HG02610 (cell line): ENCODE results near the gene GTF3C4.

Source experiments
- ATAC-seq: cut with Tn5 transposase; IDR thresholded peaks from one replicate; pipeline ENCODE4 v1.9.1; 2021; ENCODE audit warnings: mild to moderate bottlenecking, moderate library complexity; ENCODE audit not compliant: unreplicated experiment

Gene GTF3C4

DNA sequence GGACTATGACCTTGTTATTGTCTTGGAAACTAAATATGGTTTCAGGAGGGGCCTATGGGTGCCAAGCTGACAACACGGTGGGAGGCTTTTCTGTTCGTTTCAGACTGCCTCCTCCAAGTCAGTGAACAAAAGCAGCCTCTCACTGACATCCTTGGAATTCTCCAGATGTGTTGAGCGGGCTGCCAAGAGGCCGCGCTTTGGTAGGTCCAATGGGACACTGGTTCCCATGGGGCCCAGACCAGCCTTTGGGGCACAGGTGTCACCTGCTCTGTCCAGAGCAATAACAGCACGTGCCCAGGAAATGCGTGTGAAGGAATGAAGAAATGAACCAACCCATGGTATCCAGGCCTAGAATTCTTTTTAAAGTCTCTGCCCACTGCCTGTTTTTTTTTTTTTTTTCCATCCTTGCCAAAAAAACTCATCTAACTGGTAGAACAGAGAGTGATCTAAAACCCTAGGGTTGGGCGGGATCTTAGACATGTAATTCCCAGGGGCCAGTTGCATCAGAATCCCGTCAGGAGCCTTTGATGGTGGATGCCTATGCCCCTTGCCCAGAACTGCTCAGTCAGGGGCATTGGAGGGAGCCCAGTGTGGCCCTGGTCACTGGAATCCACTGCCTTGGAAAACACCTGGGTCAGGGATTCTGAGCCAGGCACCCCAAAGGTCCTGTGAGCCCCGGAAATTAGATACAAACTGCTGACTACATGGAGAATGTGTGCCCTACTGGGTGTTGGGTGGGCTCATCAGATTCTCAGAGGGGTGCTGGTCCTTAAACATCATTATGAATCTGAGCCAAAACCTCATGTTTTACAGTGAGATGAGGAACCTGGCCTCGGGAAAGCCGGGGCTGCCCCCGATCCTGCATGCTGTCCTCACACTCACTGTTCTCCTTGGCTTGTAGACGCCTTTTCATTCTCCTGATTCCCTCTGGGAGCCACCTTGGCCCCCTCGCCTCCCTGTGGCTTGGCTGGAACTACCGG lies 60.1 kb downstream of the GTF3C4 start:
- no peak for ATAC-seq

DNA sequence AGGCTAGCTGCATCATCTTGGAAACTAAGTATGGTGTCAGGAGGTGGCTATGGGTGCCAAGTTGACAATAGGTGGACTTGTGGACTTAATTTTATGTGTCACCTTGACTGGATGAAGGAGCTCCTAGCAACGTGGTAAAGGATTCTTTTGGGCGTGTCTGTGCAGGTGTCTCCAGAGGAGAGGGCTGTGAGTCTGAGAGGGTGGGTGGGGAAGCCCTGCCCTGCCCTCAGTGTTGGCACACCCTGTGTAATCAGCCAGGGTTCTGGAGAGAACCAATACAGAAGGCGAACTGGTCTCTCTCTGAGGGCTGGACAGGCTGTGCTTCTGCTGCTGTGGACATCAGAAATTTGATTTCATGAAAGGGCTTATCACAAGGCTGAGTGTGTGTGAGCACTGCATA lies 61.0 kb downstream of the GTF3C4 start:
- ATAC-seq: no peak

DNA sequence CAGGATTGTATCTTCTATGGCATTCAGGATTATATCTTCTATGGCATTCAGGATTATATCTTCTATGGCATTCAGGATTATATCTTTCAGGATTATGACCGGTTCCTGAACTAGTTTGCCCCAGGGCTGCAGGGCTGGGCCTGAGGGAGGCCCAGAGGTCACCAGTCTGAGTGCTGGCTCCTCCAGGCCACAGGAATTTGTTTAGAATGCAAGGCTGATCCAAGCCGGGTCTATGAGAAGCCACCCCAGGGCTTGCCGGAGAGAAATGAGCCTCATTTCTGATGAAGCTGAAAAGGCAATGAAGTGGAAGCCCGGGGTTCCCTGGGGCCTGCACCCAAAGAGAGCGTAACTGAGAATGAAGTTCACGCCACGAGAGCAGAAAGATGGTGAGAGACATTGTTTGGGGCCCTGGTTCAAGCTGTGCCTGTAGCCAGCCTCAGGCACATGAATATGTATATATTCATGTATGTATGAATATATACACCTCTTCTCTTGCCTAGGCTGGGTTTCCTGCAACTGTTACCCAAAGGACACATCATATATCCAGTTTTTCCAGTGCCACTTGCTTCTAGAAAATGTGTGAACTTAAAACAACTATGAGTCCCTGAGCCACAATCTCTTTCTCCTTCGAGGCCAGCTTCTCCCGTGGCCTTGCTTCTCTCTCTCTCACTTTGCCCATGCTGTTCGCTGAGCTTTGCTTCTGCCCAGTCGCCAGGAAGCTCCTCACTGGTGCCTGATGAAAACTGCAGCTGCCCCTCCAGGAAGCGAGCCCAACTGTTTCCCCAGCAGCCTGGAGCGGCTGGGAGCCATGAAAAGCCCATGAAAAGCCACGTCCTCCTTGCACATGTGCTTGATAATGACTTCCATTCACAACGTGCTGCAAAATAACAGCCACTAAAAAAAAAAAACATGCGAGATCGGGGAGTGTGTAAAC lies 62.3 kb downstream of the GTF3C4 start:
- no peak for ATAC-seq

DNA sequence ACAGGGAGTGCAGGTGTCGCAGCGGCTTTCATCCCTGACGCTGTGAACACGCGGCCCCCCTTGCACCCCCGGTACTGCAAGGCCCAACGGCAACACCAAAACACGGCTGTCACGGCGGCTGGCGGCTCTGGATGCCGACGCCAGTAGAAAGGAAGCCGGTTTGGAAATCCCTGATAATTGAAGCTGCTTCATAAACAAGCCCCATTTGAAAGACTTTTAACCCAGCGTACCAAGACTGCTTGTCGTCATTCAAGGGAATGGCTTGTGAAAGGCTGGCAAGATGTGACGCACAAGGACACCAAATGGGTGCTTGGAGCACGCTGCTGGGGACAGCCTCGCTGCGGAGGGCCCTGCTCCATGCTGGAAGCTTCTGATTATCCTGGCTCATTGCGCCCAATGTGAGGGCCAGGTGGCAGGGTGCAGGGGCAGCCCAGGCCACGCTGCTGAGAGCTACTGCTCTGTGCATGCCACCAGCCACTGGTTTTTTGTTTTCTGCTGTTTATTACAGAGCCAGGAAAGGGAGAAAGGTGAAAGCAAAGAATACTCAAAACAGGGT lies 63.1 kb downstream of the GTF3C4 start:
- no peak for ATAC-seq

DNA sequence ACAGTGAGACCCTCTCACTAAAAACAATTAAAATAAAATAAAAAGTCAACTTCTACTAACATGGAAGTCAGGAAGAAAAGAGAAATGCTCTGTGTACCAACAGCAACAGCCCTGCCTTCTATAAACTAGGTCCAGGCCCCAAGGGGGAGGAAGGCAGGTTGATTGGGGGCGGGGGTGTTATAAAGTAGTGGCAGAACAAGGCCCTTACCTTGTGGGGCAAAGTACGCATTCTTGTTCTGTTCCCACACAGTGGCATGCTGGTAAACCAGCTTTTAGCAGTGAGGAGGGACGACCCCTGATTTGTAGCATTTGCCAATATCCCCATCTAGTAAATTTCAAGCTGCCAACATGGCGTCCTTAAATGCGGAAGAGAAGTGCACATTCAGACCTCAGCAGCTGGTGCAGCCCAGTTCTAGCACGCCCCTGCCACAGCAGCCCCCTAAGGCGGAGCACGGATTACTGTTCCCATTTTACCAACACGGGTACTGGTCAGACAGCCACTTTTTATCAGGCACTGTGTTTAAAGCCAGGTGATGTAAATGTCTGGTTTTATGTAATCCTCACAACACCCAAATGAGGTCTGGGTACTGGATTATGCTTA lies 69.5 kb downstream of the GTF3C4 start:
- ATAC-seq: no peak

DNA sequence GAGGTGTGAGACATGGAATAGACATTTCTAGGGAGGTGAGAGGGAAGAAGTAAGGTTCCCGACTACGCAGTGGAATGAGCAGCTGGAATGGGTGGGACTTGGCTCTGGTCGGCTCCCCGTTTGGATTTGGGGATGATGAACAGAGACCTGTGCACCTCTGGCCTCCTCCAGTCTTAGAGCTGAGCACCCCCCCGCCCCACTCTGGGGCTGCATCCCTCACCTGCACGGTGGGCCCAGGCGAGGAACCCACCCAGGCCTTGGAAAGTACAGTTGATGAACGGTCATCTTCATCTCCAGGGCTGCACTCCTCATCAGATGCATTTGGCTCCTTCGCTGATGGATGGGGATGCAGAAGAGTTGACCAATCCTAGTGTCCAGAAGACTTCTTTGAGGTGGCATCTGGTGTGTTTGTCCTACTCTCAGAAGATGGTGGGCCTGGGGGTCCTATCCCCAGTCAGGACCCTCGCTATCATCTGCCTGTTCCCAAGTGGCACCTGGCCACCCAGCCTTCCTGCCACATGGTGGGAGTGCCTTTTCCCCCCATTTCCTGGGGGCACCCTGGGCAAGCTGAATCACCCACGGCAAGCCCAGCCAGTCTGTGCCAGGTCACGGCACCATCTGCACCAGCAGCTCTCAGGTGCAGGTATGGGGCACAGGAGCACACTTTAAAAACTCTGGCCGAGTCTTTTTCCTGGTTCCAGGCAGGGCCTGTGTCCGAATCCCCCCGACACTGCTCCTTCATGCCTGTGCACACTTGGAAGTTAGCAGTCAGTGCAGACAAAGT lies 70.5 kb downstream of the GTF3C4 start:
- no peak for ATAC-seq

DNA sequence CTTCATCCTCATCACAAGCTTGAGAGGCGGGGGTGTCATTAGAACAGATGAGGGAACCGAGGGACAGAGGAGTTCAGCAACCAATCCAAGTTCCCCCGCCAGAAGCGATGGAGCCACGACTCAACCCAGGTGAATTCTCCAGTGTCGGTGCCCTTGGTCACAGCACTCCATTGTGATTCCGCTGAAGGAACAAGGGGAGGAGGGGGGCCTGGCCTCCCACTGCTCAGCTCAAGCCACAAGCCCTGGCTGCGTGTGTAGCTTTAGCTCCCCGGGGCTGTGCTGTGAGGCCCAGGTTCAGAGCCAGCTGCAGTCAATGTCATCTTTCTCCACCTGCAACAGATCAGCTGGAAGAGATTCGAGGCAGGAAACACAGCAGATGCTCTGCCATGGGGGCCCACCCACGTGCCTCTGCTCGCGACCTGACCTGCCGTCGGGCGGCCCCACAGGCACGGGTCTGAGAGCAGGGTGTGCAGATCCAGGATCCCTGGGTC lies 72.6 kb downstream of the GTF3C4 start:
- ATAC-seq: no peak

DNA sequence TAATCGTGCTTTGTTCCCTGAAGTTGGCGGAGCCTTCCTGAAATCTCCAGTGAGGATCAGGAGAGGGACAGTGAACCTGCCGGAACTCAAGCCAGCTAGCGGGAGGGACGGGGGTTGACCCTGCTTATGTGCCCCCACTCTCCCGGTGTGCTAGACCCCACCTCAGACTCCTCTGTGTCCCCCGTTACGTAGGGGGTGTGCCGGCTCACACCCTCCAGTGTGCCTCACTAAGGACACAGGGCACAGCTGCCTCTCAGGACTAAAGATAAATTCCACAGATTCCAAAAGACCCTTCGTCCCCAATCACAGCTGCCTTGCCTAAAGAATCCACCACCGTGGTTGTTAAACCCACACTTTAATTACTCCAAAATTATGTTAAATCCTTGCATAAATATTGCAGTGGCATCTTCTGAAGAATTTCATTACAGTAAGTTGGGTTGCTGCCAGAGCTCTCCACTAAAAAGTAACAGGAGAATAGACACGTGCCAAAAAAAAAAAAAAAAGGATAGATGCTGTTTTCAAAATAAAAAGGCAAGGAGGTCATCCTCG lies 73.7 kb downstream of the GTF3C4 start:
- ATAC-seq: no peak
